Smooth muscle cell (in vitro differentiated cells): ENCODE measurements around the gene ZBTB7B. TPM values are rescaled to one million over a fixed set of nuclear protein-coding genes. Genes with fewer than 3 reads are reported as not detected.

Experiments used
- DNase-seq: peaks from one replicate; lab custom pipeline; 2025; ENCODE audit not compliant: unreplicated experiment; lab: John Stamatoyannopoulos, UW
- H2AFZ ChIP-seq: fragments of 200-600 bp; sonication (generic); 2 replicates; pipeline ENCODE4 v1.6.0; 2016; ENCODE audit warnings: antibody characterized with exemption, low read depth, mild to moderate bottlenecking
- H3F3A ChIP-seq: fragments of 200-600 bp; sonication (generic); 2 replicates; pipeline ENCODE4 v1.6.0; 2017; ENCODE audit warnings: antibody characterized with exemption, low read depth
- H3K27ac ChIP-seq: fragments of 200-600 bp; sonication (generic); 2 replicates; pipeline ENCODE4 v1.5.1; 2016; ENCODE audit warnings: low read depth, mild to moderate bottlenecking
- H3K27me3 ChIP-seq: fragments of 200-600 bp; sonication (generic); 2 replicates; pipeline ENCODE4 v1.6.1; 2016; ENCODE audit warnings: low read depth, mild to moderate bottlenecking
- H3K36me3 ChIP-seq: fragments of 200-600 bp; sonication (generic); 2 replicates; pipeline ENCODE4 v1.5.1; 2016; ENCODE audit warnings: low read depth
- H3K4me1 ChIP-seq: fragments of 200-600 bp; sonication (generic); 2 replicates; pipeline ENCODE4 v1.5.1; 2016; ENCODE audit warnings: low read depth
- H3K4me2 ChIP-seq: fragments of 200-600 bp; sonication (generic); 2 replicates; pipeline ENCODE4 v1.6.0; 2016; ENCODE audit warnings: mild to moderate bottlenecking
- H3K4me3 ChIP-seq: fragments of 200-600 bp; sonication (generic); 2 replicates; pipeline ENCODE4 v1.5.1; 2016; ENCODE audit warnings: mild to moderate bottlenecking
- H3K79me2 ChIP-seq: fragments of 200-600 bp; sonication (generic); 2 replicates; pipeline ENCODE4 v1.6.0; 2016; ENCODE audit warnings: low read depth, mild to moderate bottlenecking
- H3K9ac ChIP-seq: fragments of 200-600 bp; sonication (generic); 2 replicates; pipeline ENCODE4 v1.6.0; 2016; ENCODE audit warnings: low read depth
- H3K9me3 ChIP-seq: fragments of 200-600 bp; sonication (generic); replicated peaks from 2 replicates; pipeline ENCODE4 v1.5.1; 2016; ENCODE audit warnings: low read depth
- H4K20me1 ChIP-seq: fragments of 200-600 bp; sonication (generic); 2 replicates; pipeline ENCODE4 v1.6.0; 2016; ENCODE audit warnings: low read depth
- CTCF ChIP-seq: fragments of 200-600 bp; sonication (generic); IDR thresholded peaks from 2 replicates; pipeline ENCODE4 v1.5.1; 2017; ENCODE audit warnings: borderline replicate concordance, mild to moderate bottlenecking, antibody characterized with exemption; ENCODE audit not compliant: insufficient read depth, poor library complexity, severe bottlenecking
- WGBS: methylation state at CpG from one replicate; pipeline ENCODE4 v1.1.7; 2016; ENCODE audit warnings: low lambda C conversion rate; 5-methylcytosine and 5-hydroxymethylcytosine counted together
- polyA plus RNA-seq: library from polyadenylated mRNA; unstranded; fragments of >200 nt; fragmentation: Nextera tagmentation; extraction: Ambion mirVana; gene quantifications from 2 replicates; pipeline ENCODE4 v1.2.1, GENCODE V29; 2016
- total RNA-seq: library from RNA; depleted of rRNA; stranded (reverse); fragments of >200 nt; gene quantifications from 2 replicates; pipeline ENCODE4 v1.2.3, GENCODE V29; 2014

Gene ZBTB7B
- total and polyA plus RNA-seq, 2 experiments from 2014 or later = 7.5 to 15.5 TPM

- Histone ChIP-seq H3K79me2 (no peaks in the 10 kb centered on the region), H4K20me1 (peaks cover 21% of the 10 kb centered on the region), H2AFZ (no peak overlapping the region), H3K9me3 (no peaks in the 10 kb centered on the region), H3F3A (peaks cover 3% of the 10 kb centered on the region), H3K27ac (peak overlapping the region; percentile 75), H3K4me3 (no peak overlapping the region), H3K36me3 (no peaks in the 10 kb centered on the region), H3K4me1 (peaks cover 18% of the 10 kb centered on the region), H3K27me3 (no peaks in the 10 kb centered on the region), H3K4me2 (no peak overlapping the region), H3K9ac (no peak overlapping the region)
- 98% methylated on average over 26 of the region's 26 CpGs for WGBS
- no peak for DNase-seq
- no peak for TF ChIP-seq CTCF
These were observed 13.7 kb downstream of the ZBTB7B start for GRCh38 chr1:155016231-155016831.

- Histone ChIP-seq H3K36me3 (no peaks in the 10 kb centered on the region), H3F3A (peaks cover 3% of the 10 kb centered on the region), H3K4me3 (peak overlapping the region; percentile 47), H3K9me3 (no peaks in the 10 kb centered on the region), H4K20me1 (peaks cover 11% of the 10 kb centered on the region), H2AFZ (no peak overlapping the region), H3K4me1 (peaks cover 11% of the 10 kb centered on the region), H3K4me2 (peak overlapping the region; percentile 83), H3K27ac (peak overlapping the region; percentile 75), H3K27me3 (no peaks in the 10 kb centered on the region), H3K9ac (peak overlapping the region; percentile 25), H3K79me2 (no peaks in the 10 kb centered on the region)
- peak; percentile 84 for DNase-seq
- WGBS = 11% methylated on average over 16 of the region's 49 CpGs
- TF ChIP-seq CTCF = peak; percentile 98
These were observed 14.7 kb downstream of the ZBTB7B start for GRCh38 chr1:155017041-155017945.

GRCh38 chr1:155017946-155018316 is 15.3 kb downstream of the ZBTB7B start:
- Histone ChIP-seq H3F3A (peaks cover 3% of the 10 kb centered on the region), H3K27me3 (no peaks in the 10 kb centered on the region), H3K36me3 (no peaks in the 10 kb centered on the region), H3K79me2 (no peaks in the 10 kb centered on the region), H2AFZ (no peak overlapping the region), H3K4me2 (peak overlapping the region; percentile 83), H3K9ac (no peak overlapping the region), H3K27ac (no peak overlapping the region), H3K4me3 (peak overlapping the region; percentile 47), H4K20me1 (peaks cover 10% of the 10 kb centered on the region), H3K9me3 (no peaks in the 10 kb centered on the region), H3K4me1 (peaks cover 7% of the 10 kb centered on the region)
- WGBS = 82% methylated on average over 6 of the region's 6 CpGs
- TF ChIP-seq CTCF = no peak
- DNase-seq = no peak
